C1 segment of cervical spinal cord (tissue), 14 donors: ENCODE measurements around the gene BFSP2.
"Not testable (repeated sequence)": the region's sequence is repeated elsewhere in the genome, so short reads cannot be mapped to it uniquely, and the experiment has no call there.

ENCODE experiments used
- DNase-seq, 14 donors: peaks; one replicate each; lab custom pipeline; 2025; lab: John Stamatoyannopoulos, UW

BFSP2 gene

GRCh38 chr3:133479401-133479800 lies 79.5 kb downstream of the BFSP2 start:
- no peak for DNase-seq

GRCh38 chr3:133479895-133480669 lies 80.2 kb downstream of the BFSP2 start:
- no peak for DNase-seq

DNA sequence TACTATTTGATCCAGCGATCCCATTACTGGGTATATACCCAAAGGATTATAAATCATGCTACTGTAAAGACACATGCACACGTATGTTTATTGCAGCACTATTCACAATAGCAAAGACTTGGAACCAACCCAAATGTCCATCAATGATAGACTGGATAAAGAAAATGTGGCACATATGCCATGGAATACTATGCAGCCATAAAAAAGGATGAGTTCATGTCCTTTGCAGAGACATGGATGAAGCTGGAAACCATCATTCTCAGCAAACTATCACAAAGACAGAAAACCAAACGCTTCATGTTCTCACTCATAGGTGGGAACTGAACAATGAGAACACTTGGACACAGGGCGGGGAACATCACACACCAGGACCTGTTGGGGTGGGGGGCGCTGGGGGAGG lies 82.6 kb downstream of the BFSP2 start:
- DNase-seq = not testable (repeated sequence)

- no peak for DNase-seq
Observed at GRCh38 chr3:133486658-133487057, 86.8 kb downstream of the BFSP2 start.

GRCh38 chr3:133487204-133487603 lies 87.3 kb downstream of the BFSP2 start:
- DNase-seq = no peak

DNA sequence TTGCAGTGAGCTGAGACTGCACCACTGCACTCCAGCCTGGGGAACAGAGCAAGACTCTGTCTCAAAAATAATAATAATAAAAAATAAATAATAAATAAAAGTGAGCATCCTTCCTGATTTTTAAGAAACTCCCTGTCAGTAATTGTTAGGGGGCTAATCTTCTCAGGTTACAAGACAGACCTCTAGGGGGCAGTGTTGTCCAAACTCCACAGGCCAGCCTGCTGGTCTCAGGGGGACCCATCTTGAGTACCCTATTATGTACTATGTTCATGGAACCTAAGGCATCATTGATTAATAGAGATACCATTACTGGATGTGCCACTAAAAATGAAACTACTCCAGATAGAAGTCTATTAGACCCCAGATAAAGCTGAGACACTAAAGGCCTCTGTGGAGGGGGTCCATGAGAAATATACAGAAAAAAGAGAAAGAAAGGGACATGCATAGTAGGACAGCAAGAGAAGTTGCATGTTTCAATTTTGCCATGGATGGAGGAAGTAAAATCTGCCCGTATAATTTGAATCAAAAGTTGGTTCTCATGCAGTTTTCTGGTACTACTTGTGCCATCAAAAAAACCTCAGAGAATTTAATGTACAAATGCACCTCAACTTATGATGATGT lies 88.2 kb downstream of the BFSP2 start:
- DNase-seq = no peak

DNA sequence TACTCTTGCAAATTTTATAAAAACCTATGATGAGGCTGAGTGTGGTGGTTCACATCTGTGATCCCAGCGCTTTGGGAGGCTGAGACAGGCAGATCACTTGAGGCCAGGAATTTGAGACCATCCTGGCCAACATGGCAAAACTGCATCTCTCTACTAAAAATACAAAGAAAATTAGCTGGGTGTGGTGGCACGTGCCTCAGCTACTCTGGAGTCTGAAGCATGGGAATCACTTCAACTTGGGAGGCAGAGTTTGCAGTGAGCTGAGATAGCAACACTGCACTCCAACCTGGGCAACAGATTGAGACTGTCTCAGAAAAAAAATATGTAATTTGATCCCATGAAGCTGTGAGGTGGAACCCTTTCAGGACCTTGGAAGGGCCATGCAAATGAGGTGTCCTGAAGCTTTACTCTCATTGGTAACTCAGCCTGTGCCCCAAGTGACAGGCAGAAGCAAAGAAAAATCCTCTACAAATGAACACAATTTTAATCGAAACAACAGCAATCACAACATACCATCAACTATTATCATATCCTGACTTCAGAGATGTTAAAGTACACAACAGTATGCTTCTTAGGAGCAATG lies 89.0 kb downstream of the BFSP2 start:
- DNase-seq = no peak

GRCh38 chr3:133489466-133490085 lies 89.7 kb downstream of the BFSP2 start:
- no peak for DNase-seq

- no peak for DNase-seq
Observed at GRCh38 chr3:133490468-133491351, 90.9 kb downstream of the BFSP2 start.

DNA sequence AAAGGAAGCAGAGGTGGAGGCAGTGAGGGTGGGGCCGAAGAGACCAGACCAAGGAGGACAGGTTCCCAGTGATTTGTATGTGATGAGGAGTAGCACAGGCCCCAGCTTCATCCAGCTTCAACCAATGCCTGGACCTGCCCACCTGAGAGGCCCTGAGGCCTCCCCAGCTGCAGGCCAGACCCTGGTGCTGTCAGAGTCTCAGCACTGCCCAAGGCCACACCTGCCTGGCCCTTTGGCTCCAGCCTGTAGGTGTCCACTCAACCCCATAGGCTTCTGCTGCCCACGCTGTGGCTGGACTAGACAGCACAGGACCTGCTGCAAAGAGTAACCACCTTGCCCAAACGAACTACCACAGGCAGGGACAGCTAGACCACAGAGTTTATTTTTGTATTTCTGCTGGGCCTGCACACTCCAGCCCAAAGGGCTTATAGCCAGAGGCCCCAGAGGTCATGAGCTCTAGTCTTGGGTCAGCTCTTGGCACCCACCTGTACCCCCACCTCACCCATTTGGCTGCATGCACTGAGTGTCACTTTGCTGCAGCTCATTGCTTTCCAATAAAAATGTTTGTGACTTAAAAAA lies 91.7 kb downstream of the BFSP2 start:
- no peak for DNase-seq

GRCh38 chr3:133492159-133492741 lies 92.4 kb downstream of the BFSP2 start:
- DNase-seq = no peak

- no peak for DNase-seq
Observed at GRCh38 chr3:133494469-133494868, 94.6 kb downstream of the BFSP2 start.

- DNase-seq = not testable (repeated sequence)
Observed at GRCh38 chr3:133502542-133502941, 102.7 kb downstream of the BFSP2 start.

- no peak for DNase-seq
Observed at GRCh38 chr3:133503409-133503808, 103.6 kb downstream of the BFSP2 start.

DNA sequence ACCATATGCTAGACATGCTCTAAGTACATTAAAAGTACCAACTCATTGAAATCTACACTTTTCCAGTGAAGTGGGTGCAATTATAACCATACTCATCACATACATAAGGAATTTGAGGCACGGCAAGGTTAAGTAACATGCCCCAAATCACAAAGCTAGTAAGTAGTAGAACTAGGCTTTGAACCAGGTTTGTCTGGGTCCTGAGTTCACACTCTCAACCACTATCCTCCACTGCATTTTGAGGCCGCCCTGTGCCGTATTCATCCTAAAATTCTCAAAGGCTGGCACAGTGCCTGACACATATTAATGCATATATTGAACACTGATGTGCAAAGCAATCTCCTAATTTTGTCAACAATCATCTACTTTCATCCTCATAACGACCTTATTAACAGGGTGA lies 104.9 kb downstream of the BFSP2 start:
- no peak for DNase-seq

DNA sequence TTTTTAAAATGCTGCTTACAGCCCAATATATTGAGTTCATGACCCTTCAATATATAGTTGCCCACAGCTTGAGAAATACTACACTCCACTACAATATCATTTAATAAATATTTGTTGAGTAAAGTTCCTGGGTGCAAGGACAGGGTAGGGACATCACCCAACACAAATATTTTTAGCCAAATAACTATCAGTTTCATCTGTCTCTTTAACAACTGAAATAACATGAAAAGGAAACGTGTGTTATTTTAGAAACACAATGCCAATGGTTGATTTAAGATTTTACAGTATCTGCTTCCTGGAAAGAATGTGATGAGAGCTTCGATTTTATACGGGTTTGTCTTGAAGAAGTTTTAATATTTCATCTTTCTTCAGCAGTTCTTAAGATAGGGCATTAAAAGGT lies 106.0 kb downstream of the BFSP2 start:
- DNase-seq = no peak

DNA sequence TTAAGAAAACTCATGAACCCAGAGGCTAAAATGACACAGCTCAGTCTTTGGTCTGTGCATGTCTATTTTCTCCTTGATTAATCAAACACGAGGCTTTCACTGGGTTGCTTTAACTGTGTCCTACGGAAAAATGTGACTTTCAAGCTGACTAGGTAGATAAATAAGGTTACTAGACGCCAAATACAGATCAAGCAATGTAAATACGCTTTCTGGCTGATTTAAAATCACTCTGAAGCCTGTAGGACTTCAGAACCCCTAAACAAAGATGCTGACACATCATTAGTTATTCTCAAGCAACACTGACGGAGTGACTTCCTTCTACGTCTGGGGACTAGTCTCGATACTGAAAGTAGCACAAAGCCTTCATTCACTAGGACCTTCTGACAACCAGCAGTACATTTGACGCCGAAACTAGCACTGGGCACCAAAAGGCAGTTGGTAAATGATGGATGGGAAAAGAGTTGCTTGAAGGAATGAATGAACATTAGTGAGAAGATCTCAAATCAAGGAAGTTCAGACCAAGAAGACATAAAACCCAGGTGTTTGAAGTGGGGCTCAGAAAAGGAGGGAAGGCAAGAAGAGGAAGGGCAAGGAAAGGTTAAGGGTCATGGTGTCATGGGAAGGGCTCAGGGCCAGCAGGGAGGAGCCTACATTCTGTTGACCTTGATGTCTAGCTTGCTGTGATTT lies 106.5 kb downstream of the BFSP2 start:
- DNase-seq = peak in 2 of 14 donors; percentile 1 to 10

DNA sequence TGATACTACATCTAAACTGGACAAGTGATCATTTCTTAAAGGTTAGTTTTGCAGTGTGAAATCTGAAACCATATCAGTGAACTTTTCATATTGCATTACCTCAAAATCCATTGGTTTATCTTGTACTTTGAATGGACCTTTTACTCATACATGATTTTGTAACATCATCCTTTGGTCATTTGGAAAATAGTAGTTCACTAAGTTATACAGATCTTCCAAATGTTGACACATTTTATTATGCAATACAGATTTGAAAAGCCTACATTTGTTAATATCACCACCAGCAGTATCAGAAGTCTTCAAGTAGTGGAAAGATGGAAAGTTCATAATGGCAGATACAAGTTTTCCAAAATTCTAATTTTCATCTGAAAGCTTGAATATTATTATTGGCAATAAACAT lies 109.6 kb downstream of the BFSP2 start:
- no peak for DNase-seq

GRCh38 chr3:133512416-133513089 lies 112.7 kb downstream of the BFSP2 start:
- no peak for DNase-seq

- no peak for DNase-seq
Observed at GRCh38 chr3:133514418-133514817, 114.6 kb downstream of the BFSP2 start.
